ENCODE data around the gene CDK7.
A peak's percentile ranks its signal among the peaks of the same experiment; 100 is the strongest.
"Not testable (repeated sequence)": the region's sequence is repeated elsewhere in the genome, so short reads cannot be mapped to it uniquely, and the experiment has no call there.

Gene CDK7

DNA sequence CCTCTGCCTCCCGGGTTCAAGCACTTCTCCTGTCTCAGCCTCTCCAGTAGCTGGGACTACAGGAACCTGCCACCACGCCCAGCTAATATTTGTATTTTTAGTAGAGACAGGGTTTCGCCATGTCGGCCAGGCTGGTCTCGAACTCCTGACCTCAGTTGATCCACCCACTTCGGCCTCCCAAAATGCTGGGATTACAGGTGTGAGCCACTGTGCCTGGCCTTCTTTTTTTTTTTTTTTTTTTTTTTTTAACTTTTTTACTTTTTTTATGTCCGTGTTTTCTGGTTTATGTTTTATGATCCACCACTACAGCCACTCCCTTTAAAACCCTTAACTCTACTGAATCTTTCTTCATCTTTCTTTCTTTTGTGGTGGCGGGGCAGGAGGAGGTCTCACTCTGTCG, 2.0 kb downstream of the CDK7 start:
- not testable (repeated sequence) for FAIRE-seq; DNase-seq (ENCODE audit: low spot score)

DNA sequence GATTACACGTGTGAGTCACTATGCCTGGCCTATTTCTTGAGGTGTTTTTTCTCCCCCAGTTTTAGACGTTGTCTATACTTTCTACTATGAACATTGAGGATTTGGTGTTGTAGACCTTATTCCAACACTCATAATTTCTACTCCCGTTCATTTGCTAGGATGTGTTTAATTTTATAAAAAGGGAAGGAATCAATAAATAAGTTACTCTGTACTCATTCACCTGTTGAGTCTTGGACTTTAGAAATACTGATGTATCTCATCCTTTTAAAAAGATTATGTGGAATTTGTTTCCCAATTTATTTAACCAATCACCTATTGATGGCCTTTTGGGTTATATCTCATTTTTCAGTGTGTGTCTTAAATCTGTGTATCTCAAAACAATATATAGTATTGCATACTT, 3.2 kb downstream of the CDK7 start:
- FAIRE-seq (no peak), DNase-seq (ENCODE audit: low spot score) (no peak)

DNA sequence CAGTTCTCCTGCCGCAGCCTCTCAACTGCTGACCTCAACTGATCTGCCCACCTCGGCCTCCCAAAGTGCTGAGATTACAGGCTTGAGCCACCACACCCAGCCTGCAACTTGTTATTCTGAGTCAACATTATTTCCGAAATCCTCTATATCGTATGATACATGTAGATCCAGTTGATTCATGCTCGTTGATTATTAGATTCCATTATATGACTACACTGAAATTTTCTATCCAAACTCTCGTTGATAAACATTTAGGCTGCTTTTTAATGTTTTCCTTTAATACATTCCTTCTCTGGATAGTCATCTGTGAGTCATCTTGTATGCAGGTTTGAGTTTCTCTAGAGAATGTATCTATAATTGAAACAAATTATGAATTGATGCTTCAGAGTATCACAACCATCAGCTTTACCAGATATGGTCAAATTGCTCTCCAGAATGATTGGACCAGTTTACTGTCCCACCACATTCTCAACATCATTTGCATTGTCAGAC, 4.1 kb downstream of the CDK7 start:
- peak; percentile 26 for DNase-seq (ENCODE audit: low spot score)
- no peak for FAIRE-seq

DNA sequence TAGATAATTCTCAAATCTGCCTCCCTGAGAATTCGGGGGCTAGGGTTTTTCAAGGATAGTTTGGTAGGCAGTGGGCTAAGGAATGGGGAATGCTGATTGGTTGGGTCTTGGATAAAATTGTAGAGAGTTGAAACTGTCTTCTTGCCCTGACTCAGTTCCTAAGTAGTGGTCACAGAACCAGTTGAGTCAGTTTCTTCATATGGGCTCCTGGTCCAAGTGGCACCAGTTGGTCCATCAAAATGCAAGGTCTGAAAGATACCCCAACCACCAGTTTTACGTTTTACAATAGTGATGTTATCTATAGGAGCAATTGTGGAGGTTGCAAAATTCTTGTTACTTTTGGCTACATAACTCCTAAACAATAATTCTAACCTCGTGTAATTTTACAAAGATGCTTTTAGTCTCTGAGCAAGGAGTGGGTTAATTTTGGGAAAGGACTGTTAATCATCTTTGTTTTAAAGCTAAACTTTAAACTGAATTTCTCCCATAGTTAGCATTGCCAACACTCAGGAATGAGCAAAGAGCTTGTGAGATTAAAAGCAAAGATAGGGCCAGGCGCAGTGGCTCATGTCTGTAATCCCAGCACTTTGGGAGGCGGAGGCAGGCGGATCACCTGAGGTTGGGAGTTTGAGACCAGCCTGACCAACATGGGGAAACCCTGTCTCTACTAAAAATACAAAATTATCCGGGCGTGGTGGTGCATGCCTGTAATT, 7.7 kb downstream of the CDK7 start:
- FAIRE-seq, result no peak

DNA sequence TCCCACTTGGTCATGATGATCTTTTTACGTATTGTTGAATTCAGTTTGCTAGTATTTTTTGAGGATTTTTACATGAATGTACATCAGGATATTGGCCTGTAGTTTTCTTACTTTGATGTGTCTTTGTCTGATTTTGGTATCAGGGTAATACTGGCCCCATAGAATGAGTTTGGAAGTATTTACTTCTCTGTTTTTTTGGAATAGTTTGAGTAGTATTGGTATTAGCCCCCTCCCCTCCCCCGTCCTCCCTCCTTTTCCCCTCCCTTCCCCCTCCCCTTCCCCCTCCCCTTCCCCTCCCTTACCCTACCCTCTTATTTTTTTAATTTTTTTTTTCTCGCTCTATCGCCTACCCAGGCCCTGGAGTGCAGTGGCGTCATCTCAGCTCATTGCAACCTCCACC, 10.3 kb downstream of the CDK7 start:
- no peak for DNase-seq (ENCODE audit: low spot score)
- FAIRE-seq, result no peak

More for the DNA sequence above, 7.7 kb downstream of the CDK7 start:
- DNase-seq (ENCODE audit: low spot score), result no peak

DNA sequence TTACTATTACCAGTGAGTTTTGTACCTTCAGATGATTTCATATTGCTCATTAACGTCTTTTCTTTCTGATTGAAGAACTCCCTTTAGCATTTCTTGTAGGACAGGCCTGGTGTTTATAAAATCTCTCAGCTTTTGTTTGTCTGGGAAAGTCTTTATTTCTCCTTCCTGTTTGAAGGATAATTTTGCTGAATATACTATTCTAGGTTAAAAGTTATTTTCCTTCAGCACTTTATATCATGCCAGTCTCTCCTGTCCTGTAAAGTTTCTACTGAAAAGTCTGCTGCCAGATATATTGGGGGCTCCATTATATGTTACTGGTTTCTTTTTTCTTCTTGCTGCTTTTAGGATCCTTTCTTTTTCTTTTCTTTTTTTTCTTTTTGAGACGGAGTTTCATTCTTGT, 13.3 kb downstream of the CDK7 start:
- DNase-seq (ENCODE audit: low spot score) (no peak), FAIRE-seq (no peak)

DNA sequence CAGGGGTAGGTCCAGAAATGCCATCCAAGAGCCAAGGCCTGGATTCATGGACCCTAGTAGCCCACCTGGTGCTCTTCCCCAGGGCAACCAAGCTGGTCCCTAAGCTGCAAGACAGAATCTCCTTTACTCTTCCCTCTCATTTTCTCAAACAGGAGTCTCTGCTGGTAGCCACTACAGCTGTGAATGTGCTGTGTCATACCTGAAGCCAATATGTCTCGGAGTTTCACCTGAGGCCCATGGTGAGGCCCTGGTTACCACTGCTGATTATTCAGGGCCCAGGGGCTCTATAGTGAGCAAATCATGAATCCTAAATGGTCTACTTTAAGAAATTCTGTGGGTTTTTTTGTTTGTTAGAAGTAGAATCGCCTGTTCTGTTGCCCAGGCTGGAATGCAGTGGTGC, 15.9 kb downstream of the CDK7 start:
- FAIRE-seq (no peak), DNase-seq (ENCODE audit: low spot score) (no peak)

DNA sequence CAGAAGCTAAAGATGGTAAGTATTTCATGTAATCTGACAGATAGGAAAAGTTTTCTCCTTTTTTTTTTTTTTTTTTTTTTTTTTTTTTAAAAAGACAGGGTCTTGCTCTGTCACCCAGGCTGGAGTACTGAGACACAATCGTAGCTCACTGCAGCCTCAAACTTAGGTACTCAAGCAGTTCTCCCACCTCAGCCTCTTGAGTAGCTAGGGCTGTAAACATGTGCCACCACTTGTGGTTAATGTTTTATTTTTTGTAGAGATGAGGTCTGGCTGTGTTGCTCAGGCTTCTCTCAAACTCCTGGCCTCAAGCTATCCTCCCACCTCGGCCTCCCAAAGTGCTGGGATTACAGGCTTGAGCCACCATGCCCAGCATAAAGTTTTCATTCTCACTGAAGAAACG, 17.8 kb downstream of the CDK7 start:
- no peak for FAIRE-seq

DNA sequence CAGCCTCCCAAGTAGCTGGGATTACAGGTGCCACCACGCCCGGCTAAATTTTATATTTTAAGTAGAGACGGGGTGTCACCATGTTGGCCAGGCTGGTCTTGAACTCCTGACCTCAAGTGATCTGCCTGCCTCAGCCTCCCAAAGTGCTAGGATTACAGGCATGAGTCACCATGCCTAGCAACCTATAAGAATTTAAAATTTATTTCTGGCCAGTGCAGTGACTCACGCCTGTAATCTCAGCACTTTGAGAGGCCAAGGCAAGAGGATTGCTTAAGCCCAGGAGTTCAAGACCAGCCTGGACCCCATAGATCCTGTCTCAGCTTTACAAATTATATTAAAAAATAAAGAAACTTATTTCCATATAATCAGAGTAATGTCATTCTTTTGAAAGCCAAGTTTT, 21.3 kb downstream of the CDK7 start:
- FAIRE-seq; DNase-seq (ENCODE audit: low spot score): not testable (repeated sequence)

More for the DNA sequence above, 17.8 kb downstream of the CDK7 start:
- DNase-seq (ENCODE audit: low spot score), result no peak

DNA sequence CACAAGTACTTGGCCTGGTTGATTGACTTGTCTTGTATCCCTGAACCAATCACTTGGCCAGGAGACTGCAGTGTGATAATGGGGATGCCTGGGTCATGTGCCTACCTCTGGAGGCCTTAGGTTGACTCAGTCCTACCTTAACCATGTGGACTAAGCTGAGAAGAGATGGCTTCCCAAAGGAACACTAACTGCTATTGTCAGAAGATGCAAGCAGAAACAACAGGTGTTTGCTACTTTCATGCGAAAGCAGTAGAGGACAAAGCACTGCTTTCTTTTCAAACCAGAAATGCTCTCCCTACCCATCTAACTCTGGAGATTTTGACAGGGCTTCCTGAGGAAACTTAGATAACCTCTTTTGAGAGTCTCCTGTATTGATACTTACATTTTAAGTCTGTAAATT, 22.9 kb downstream of the CDK7 start:
- FAIRE-seq, result no peak
- DNase-seq (ENCODE audit: low spot score), result no peak

DNA sequence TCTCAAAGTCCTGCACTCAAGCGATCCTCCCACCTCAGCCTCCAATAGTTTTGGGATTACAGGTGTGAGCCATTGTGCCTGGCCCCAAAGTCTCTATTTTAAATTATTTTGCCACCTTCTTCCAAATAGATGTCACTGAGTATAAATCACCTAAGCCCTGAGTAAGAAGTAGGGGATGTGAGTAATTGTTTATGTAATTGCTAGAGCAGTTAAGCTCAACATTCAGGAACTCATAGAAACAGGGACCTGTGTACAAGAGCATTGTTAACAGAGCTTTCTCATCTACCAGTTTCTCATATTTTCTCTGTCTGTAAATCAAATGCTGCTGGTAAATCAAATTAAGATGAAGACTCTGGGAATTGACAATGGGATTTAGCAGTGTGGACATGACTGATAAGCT, 26.3 kb downstream of the CDK7 start:
- FAIRE-seq, result no peak

DNA sequence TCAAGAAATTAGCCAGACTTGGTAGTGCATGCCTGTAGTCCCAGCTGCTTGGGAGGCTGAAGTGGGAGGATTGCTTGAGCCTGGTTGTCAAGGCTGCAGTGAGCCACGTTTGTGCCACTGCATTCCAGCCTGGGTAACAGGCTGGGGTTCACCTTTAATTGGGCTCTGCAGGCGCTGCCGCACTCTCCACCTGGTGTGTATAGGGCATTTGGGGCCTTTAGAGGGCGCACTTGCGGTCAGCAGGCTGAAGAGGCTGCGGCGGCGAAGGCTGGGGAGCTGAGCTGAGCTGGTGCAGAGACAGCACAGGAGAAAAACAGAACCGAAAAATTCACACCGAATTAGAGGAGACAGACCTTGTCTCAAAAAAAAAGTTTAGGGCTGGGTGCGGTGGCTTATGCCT, 31.2 kb downstream of the CDK7 start:
- no peak for DNase-seq (ENCODE audit: low spot score)
- no peak for FAIRE-seq

More for the DNA sequence above, 26.3 kb downstream of the CDK7 start:
- no peak for DNase-seq (ENCODE audit: low spot score)

DNA sequence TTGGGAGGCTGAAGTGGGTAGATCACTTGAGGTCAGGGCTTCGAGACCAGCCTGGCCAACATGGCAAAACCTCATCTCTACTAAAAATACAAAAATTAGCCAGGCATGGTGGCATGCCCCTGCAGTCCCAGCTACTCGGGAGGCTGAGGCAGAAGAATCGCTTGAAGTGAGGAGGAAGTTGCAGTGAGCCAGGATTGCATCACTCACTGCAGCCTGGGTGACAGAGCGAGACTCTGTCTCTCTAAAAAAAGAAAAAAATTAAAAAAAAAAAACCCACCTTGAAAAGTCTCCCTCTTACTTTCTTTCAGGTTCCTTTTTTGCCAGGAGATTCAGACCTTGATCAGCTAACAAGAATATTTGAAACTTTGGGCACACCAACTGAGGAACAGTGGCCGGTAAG, 34.2 kb downstream of the CDK7 start:
- DNase-seq (ENCODE audit: low spot score), result no peak
- FAIRE-seq, result no peak

DNA sequence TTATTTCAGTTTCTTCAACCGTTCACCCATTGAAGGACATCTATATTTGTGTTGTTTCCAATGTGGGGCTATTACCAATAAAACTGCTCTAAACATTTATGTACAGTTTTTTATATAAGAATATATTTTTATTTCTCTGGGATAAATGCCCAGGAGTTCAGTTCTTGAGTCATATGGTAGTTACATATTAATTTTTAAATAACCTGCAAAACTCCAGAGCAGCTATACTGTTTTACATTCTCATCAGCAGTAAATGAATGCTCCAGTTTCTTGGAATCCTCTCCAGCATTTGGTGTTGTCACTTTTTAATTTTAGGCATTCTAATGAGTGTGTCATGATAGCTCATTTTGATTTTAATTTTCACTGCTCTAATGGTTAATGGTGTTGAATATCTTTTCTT, 36.2 kb downstream of the CDK7 start:
- DNase-seq (ENCODE audit: low spot score) (no peak), FAIRE-seq (no peak)

DNA sequence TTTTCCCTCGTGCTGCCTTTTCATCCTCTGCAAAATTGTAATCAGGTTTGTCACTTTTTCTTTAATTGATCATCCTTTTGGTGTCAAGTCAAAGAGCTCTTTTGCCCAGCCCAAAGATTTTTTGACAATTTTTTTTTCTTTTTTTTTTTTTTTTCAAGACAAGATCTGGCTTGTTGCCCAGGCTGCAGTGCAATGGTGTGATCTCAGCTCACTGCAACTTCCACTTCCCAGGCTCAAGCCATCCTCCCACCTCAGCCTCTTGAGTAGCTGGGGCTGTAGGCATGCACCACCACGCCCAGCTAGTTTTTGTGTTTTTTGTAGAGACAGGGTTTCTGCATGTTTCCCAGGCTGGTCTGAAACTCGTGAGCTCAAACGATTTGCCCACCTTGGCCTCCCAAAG, 36.7 kb downstream of the CDK7 start:
- DNase-seq (ENCODE audit: low spot score) (no peak), FAIRE-seq (peak; percentile 42)

DNA sequence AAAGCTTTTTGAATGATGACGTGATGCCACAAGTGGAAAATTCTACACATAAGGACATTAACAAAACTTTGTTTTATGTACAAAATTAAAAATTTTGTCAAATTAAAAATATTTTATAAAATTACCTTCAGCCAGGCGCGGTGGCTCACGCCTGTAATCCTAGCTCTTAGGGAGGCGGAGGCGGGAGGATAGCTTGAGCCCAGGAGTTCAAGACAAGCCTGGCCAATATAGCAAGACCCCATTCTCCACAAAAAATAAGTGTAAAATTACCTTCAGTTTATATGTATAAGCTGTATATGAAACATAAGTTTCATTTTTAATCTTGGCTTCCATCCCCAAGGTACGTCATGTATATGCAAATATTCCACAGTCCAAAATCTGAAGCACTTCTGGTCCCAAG, 40.9 kb downstream of the CDK7 start:
- DNase-seq (ENCODE audit: low spot score) (no peak), FAIRE-seq (no peak)

DNA sequence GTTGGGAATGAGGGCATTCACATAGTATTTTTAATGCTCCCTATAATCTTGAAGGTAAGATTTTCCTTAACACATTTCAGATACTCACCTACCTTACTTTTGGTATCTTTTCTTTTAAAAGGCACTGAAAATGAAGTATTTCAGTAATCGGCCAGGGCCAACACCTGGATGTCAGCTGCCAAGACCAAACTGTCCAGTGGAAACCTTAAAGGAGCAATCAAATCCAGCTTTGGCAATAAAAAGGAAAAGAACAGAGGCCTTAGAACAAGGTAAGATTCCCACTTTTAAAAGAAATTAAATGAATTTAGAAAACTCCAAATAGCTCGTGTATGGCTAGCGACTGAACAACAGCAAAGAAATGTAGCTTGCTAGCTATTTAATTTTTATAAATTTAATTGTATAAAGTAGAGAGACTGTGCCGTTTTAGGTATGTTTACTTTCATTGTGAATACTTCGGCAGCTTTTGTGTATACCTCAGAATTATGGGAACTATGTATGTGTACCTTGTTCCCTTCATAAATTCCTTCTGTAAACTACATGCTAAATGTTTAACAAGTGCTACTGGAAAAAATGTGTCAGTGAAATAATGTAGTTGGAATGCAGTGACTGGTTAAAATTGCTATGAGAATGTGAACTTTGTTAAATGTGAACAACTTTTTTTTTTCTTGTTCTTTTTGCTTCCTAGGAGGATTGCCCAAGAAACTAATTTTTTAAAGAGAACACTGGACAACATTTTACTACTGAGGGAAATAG, 41.9 kb downstream of the CDK7 start:
- no peak for FAIRE-seq
- no peak for DNase-seq (ENCODE audit: low spot score)

DNA sequence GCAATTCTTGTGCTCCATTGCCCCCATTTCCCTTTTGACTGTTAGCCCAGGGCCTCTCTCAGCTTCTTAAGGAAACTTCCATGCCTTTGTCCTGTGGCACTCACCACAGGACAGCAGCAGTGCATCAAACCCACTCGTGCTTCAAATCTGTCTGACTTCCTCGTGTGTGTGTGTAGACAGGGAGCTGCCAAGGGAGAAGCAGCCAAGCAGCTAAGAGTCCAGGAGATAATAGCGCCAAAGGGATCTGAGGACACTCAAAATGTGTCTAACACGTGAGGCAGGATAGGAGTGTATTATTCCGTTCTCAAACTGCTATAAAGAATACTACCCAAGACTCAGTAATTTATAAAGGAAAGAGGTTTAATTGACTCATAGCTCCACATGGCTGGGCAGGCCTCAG, 44.8 kb downstream of the CDK7 start:
- DNase-seq (ENCODE audit: low spot score) (no peak), FAIRE-seq (no peak)

DNA sequence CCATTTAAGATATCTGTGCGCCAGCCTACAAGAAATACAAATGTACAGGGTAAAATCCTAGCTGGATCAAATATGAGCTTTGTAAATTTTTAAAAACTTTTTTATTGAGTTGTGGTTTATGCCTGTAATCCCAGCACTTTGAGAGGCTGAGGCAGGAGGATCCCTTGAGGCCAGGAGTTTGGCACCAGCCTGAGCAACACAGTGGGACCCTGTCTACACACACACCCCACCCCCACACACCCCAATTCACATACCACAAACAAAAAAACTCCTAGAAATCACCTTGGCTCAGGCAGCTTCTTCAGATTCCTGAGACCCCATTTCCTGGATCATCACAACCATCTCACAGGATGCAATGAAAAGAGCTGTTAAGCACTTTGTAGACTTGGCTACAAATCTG, 46.4 kb downstream of the CDK7 start:
- no peak for FAIRE-seq
- no peak for DNase-seq (ENCODE audit: low spot score)

DNA sequence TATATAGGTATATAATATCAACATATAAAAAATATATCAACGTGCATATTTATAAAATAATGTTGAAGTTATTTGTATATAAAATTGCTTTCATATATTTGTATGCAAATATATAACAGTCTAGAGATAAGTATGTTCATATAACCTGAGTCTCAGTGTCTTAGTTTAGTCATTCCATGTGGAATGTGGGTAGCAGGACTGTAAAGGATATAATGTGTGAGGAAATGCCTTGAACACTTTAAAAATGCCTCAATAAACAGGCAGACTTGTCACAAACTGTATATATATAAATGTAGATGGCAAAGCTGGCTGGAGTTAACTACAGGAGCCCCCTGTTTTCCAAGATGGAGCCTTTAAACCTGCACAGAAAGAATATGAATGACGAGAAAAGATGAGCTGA, 49.5 kb downstream of the CDK7 start:
- FAIRE-seq, result no peak
- no peak for DNase-seq (ENCODE audit: low spot score)

DNA sequence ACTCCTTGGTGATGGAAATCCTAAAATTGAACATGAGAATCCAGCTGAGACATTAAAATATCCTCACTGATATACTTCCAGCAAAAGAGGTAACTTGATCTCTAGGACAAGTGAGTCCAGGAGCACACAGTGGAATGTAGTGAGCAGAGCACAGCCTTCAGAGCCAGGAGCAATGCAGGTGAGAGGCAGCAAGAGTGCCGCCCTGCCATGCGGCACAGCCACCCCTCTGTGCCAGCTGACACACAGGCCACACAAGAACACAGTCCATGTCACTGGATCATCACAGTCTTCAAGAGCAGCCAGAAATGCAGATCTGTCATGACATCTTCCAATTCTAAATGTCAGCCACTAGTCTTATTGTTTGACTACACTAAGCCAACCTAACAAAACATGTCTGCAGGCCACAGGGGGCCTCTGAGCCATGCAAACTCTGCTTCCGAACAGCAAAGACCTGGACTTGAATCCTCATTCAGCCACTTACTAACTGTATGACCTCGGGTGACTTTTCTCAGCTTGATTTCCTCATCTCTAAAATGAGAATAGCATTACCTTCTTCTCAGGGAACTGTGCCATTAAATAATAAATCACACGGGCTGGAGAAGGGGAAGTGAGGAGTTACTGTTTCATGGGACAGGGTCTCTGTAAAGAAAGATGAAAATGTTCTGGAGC, 50.9 kb downstream of the CDK7 start:
- DNase-seq (ENCODE audit: low spot score) (no peak), FAIRE-seq (peak; percentile 44)

DNA sequence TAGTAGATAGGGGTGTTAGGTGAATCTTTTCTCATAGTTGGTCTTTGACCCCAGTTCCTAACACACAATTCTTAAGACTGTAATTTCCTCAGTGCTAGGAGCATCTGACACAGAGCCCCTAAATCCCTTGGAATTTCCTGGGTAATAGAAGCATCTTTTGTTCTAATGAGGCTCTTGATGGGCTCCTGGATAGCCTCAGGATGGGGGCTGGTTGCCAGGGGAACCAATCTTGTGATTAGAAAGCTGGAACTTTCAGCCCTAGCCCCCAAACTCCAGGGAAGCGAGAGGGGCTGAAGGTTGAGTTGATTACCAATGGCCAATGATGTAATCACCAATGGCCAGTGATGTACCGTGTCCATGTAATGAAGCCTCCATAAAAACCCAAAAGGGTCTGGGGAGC, 53.4 kb downstream of the CDK7 start:
- FAIRE-seq (no peak), DNase-seq (ENCODE audit: low spot score) (no peak)
